Ishikawa (cell line): ENCODE results near the gene CPVL.

ENCODE experiments used
- CEBPB ChIP-seq: IDR thresholded peaks from 2 replicates; pipeline ENCODE4 v1.6.1; 2012
- CREB1 ChIP-seq: IDR thresholded peaks from 2 replicates; pipeline ENCODE4 v1.6.1; 2012; ENCODE audit warnings: low read depth
- EGR1 ChIP-seq: IDR thresholded peaks from 2 replicates; pipeline ENCODE4 v1.6.1; 2012
- EP300 ChIP-seq: IDR thresholded peaks from 2 replicates; pipeline ENCODE4 v1.6.1; 2012; ENCODE audit warnings: borderline replicate concordance
- FOXM1 ChIP-seq: IDR thresholded peaks from 2 replicates; pipeline ENCODE4 v1.6.1; 2012; ENCODE audit warnings: low read depth, borderline replicate concordance
- MAX ChIP-seq: IDR thresholded peaks from 2 replicates; pipeline ENCODE4 v1.6.1; 2012
- NFIC ChIP-seq: IDR thresholded peaks from 2 replicates; pipeline ENCODE4 v1.6.1; 2012
- RAD21 ChIP-seq: IDR thresholded peaks from 2 replicates; pipeline ENCODE4 v1.6.1; 2012; ENCODE audit warnings: low read depth
- REST ChIP-seq: IDR thresholded peaks from 2 replicates; pipeline ENCODE4 v1.6.1; 2012; ENCODE audit warnings: low read depth, mild to moderate bottlenecking
- TAF1 ChIP-seq: IDR thresholded peaks from 2 replicates; pipeline ENCODE4 v1.6.1; 2012; ENCODE audit warnings: low read depth, mild to moderate bottlenecking
- TCF12 ChIP-seq: IDR thresholded peaks from 2 replicates; pipeline ENCODE4 v1.6.1; 2012; ENCODE audit warnings: low read depth
- TEAD4 ChIP-seq: IDR thresholded peaks from 2 replicates; pipeline ENCODE4 v1.6.1; 2012
- YY1 ChIP-seq: IDR thresholded peaks from 2 replicates; pipeline ENCODE4 v1.6.1; 2012; ENCODE audit warnings: low read depth
- ZBTB7A ChIP-seq: IDR thresholded peaks from 2 replicates; pipeline ENCODE4 v1.6.1; 2012; ENCODE audit warnings: low read depth
- TF ChIP-seq, protein P1 (sequence below): IDR thresholded peaks from 2 replicates; pipeline ENCODE4 v1.6.1; 2012

The CPVL gene

GRCh38 chr7:29019387-29019786, 127.0 kb downstream of the CPVL start:
- TF ChIP-seq RAD21 = no peak
- no peak for TF ChIP-seq YY1
- no peak for TF ChIP-seq CEBPB
- TF ChIP-seq, protein P1, sequence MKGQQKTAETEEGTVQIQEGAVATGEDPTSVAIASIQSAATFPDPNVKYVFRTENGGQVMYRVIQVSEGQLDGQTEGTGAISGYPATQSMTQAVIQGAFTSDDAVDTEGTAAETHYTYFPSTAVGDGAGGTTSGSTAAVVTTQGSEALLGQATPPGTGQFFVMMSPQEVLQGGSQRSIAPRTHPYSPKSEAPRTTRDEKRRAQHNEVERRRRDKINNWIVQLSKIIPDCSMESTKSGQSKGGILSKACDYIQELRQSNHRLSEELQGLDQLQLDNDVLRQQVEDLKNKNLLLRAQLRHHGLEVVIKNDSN = no peak
- TF ChIP-seq ZBTB7A = no peak
- no peak for TF ChIP-seq REST
- no peak for TF ChIP-seq TAF1
- no peak for TF ChIP-seq EGR1
- no peak for TF ChIP-seq EP300
- no peak for TF ChIP-seq MAX
- TF ChIP-seq CREB1 = no peak
- TF ChIP-seq NFIC = no peak

GRCh38 chr7:29017713-29018112, 128.6 kb downstream of the CPVL start:
- no peak for TF ChIP-seq YY1
- TF ChIP-seq, protein P1 = no peak
- no peak for TF ChIP-seq EGR1
- no peak for TF ChIP-seq RAD21
- no peak for TF ChIP-seq CREB1
- TF ChIP-seq MAX = no peak
- TF ChIP-seq REST = no peak
- TF ChIP-seq FOXM1 = no peak
- TF ChIP-seq EP300 = no peak
- TF ChIP-seq CEBPB = no peak
- TF ChIP-seq TCF12 = no peak
- TF ChIP-seq TAF1 = no peak
- no peak for TF ChIP-seq TEAD4
- no peak for TF ChIP-seq NFIC
- no peak for TF ChIP-seq ZBTB7A

DNA sequence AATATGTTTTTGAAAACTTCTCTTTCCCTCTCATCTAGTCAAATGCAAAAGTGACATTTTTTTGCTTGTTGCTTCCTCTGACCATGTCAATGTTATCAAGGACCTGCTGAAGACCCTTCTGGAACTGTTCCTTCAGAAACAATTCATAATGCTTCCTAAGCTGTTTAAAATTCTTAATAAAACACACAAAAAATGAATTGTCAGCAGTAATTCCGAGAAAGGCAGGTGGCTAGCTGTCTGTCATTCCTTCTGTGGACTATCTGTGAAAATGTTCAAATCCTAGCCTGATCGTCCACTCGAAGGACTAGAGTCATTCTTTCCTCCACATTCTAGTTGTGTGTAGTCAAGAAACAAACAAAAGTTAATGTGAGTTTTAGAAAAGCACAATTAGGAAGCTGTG, 131.6 kb downstream of the CPVL start:
- TF ChIP-seq EP300 (no peak), ZBTB7A (no peak), TCF12 (no peak), TEAD4 (no peak), CREB1 (no peak), EGR1 (no peak), RAD21 (no peak), NFIC (no peak), TAF1 (no peak), CEBPB (no peak), REST (no peak), FOXM1 (no peak), YY1 (no peak), MAX (no peak)
- TF ChIP-seq, protein P1 = no peak

- TF ChIP-seq RAD21 = no peak
- no peak for TF ChIP-seq REST
- no peak for TF ChIP-seq FOXM1
- TF ChIP-seq MAX = no peak
- TF ChIP-seq TEAD4 = no peak
- TF ChIP-seq CREB1 = no peak
- no peak for TF ChIP-seq EP300
- TF ChIP-seq EGR1 = no peak
- TF ChIP-seq NFIC = no peak
- TF ChIP-seq, protein P1 = no peak
- no peak for TF ChIP-seq YY1
- no peak for TF ChIP-seq TCF12
- no peak for TF ChIP-seq ZBTB7A
- no peak for TF ChIP-seq CEBPB
Measured at GRCh38 chr7:29013931-29014330, 132.4 kb downstream of the CPVL start.
